ENCODE results near the gene DISC1. TPM values are rescaled to one million over a fixed set of nuclear protein-coding genes. Genes with fewer than 3 reads are reported as not detected.

Gene DISC1
- total RNA-seq, 1 experiment from 2014 or later: 9.8 TPM

GRCh38 chr1:231722356-231722755 lies 95.8 kb downstream of the DISC1 start:
- Mint-ChIP-seq H3K27me3 (ENCODE audit: unreplicated experiment) (no peaks in the 10 kb centered on the region), H3K4me1 (ENCODE audit: low read depth, unreplicated experiment) (no peaks in the 10 kb centered on the region), H3K4me3 (ENCODE audit: low read depth, unreplicated experiment) (no peak overlapping the region), H3K27ac (ENCODE audit: unreplicated experiment) (no peak overlapping the region), H3K36me3 (ENCODE audit: insufficient read depth, unreplicated experiment) (no peaks in the 10 kb centered on the region), H3K9me3 (ENCODE audit: low read depth, unreplicated experiment) (no peaks in the 10 kb centered on the region)
- intact Hi-C loops (cut with micrococcal nuclease; ENCODE audit: unreplicated experiment): no loop called here
- TF ChIP-seq CTCF (IDR thresholded peaks at IDR 0.05; ENCODE audit: unreplicated experiment): no peak
- DNase-seq: no peak
- CTCF ChIA-PET: no interaction called here
- BruUV-seq (replicated peaks): no TSS peak

GRCh38 chr1:231723146-231723545 lies 96.6 kb downstream of the DISC1 start:
- Mint-ChIP-seq H3K4me1 (ENCODE audit: low read depth, unreplicated experiment) (no peaks in the 10 kb centered on the region), H3K4me3 (ENCODE audit: low read depth, unreplicated experiment) (no peak overlapping the region), H3K36me3 (ENCODE audit: insufficient read depth, unreplicated experiment) (no peaks in the 10 kb centered on the region), H3K27me3 (ENCODE audit: unreplicated experiment) (no peaks in the 10 kb centered on the region), H3K27ac (ENCODE audit: unreplicated experiment) (no peak overlapping the region), H3K9me3 (ENCODE audit: low read depth, unreplicated experiment) (no peaks in the 10 kb centered on the region)
- no peak for TF ChIP-seq CTCF (IDR thresholded peaks at IDR 0.05; ENCODE audit: unreplicated experiment)
- CTCF ChIA-PET: no interaction called here
- no TSS peak for BruUV-seq (replicated peaks)
- no peak for DNase-seq
- intact Hi-C loops (cut with micrococcal nuclease; ENCODE audit: unreplicated experiment): no loop called here

GRCh38 chr1:231724041-231724440 lies 97.5 kb downstream of the DISC1 start:
- CTCF ChIA-PET: no interaction called here
- Mint-ChIP-seq H3K27me3 (ENCODE audit: unreplicated experiment) (no peaks in the 10 kb centered on the region), H3K27ac (ENCODE audit: unreplicated experiment) (no peak overlapping the region), H3K36me3 (ENCODE audit: insufficient read depth, unreplicated experiment) (no peaks in the 10 kb centered on the region), H3K9me3 (ENCODE audit: low read depth, unreplicated experiment) (no peaks in the 10 kb centered on the region), H3K4me3 (ENCODE audit: low read depth, unreplicated experiment) (no peak overlapping the region), H3K4me1 (ENCODE audit: low read depth, unreplicated experiment) (no peaks in the 10 kb centered on the region)
- intact Hi-C loops (cut with micrococcal nuclease; ENCODE audit: unreplicated experiment): no loop called here
- no peak for TF ChIP-seq CTCF (IDR thresholded peaks at IDR 0.05; ENCODE audit: unreplicated experiment)
- DNase-seq: no peak
- no TSS peak for BruUV-seq (replicated peaks)

- H3K4me3 Mint-ChIP-seq (ENCODE audit: low read depth, unreplicated experiment): no peak overlapping the region
- no peaks in the 10 kb centered on the region for H3K9me3 Mint-ChIP-seq (ENCODE audit: low read depth, unreplicated experiment)
- intact Hi-C loops (cut with micrococcal nuclease; ENCODE audit: unreplicated experiment): no loop called here
- H3K27me3 Mint-ChIP-seq (ENCODE audit: unreplicated experiment): no peaks in the 10 kb centered on the region
- peak; percentile 47 for DNase-seq
- CTCF ChIA-PET: no interaction called here
- H3K27ac Mint-ChIP-seq (ENCODE audit: unreplicated experiment): no peak overlapping the region
- TF ChIP-seq CTCF (IDR thresholded peaks at IDR 0.05; ENCODE audit: unreplicated experiment): peak; percentile 34
- H3K4me1 Mint-ChIP-seq (ENCODE audit: low read depth, unreplicated experiment): no peaks in the 10 kb centered on the region
- BruUV-seq (replicated peaks): no TSS peak
- no peaks in the 10 kb centered on the region for H3K36me3 Mint-ChIP-seq (ENCODE audit: insufficient read depth, unreplicated experiment)
Measured at GRCh38 chr1:231724876-231725647, 98.5 kb downstream of the DISC1 start.

All from Calu3 (cell line).